Hepatocyte (in vitro differentiated cells): ENCODE data around the gene VEPH1.

ENCODE experiments used
- CTCF ChIP-seq: fragments of 200-600 bp; sonication (generic); IDR thresholded peaks from 2 replicates; pipeline ENCODE4 v1.5.1; 2016; ENCODE audit warnings: antibody characterized with exemption, mild to moderate bottlenecking; ENCODE audit not compliant: poor library complexity
- EZH2 ChIP-seq: fragments of 200-600 bp; sonication (generic); IDR thresholded peaks from 2 replicates; pipeline ENCODE4 v1.6.1; 2016; ENCODE audit warnings: antibody characterized with exemption, mild to moderate bottlenecking, borderline replicate concordance

GRCh38 chr3:157494581-157495281 is 8.5 kb downstream of the VEPH1 start:
- no peak for TF ChIP-seq CTCF
- no peak for TF ChIP-seq EZH2
